T-helper 1 cell treated with Interleukin-12 subunit alpha and Interleukin-12 subunit beta and Interleukin-4 antibody, amounts not matched to agents 30 μg/mL and 1 μg/mL, for 36 hours (primary cell): ENCODE results near the gene SLC6A19.
"Not testable (repeated sequence)": the region's sequence is repeated elsewhere in the genome, so short reads cannot be mapped to it uniquely, and the experiment has no call there.

Source experiments
- H3K27ac Mint-ChIP-seq: one replicate; pipeline ENCODE4 v1.8.0; 2021; ENCODE audit warnings: mild to moderate bottlenecking, mixed read lengths
- H3K27me3 Mint-ChIP-seq: one replicate; pipeline ENCODE4 v1.8.0; 2021; ENCODE audit warnings: low read depth, mixed read lengths
- H3K36me3 Mint-ChIP-seq: one replicate; pipeline ENCODE4 v1.8.0; 2021; ENCODE audit warnings: low read depth, mixed read lengths
- H3K4me1 Mint-ChIP-seq: one replicate; pipeline ENCODE4 v1.8.0; 2021; ENCODE audit warnings: low read depth, mixed read lengths
- H3K4me3 Mint-ChIP-seq: one replicate; pipeline ENCODE4 v1.8.0; 2021; ENCODE audit warnings: mild to moderate bottlenecking, moderate library complexity, mixed read lengths
- H3K9me3 Mint-ChIP-seq: one replicate; pipeline ENCODE4 v1.8.0; 2021; ENCODE audit warnings: mixed read lengths

SLC6A19 gene

DNA sequence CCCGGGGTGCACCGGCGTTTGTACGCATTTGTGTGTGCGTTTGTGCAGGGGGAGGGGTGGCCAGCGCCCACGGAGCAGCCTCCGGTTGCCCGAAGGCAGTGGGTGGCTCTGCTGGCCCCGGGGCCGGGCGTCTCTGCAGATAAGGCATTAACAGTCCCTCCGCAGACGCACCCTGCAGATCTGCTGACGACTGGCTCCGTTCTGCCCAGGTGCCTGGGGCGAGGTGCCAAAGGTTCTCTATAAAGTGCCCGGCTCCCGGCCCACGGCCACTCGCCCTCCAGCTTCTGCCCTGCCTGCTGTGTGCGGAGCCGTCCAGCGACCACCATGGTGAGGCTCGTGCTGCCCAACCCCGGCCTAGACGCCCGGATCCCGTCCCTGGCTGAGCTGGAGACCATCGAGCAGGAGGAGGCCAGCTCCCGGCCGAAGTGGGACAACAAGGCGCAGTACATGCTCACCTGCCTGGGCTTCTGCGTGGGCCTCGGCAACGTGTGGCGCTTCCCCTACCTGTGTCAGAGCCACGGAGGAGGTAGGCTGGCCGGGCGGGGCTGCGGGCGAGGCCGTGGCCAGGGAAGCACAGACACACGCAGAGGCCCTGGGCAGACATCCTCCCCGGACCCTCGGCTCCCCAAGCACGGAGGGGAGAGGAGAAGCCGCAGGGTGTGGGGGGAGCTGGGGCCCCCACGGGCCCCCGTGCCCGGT is at the start of gene SLC6A19:
Gene SLC6A19 (plus strand): TSS at position 269 of the 699 bp plus-strand sequence. CDS start 56 bp downstream, at position 325.
- H3K36me3 Mint-ChIP-seq, result no peaks in the 10 kb centered on the region
- H3K9me3 Mint-ChIP-seq, result no peaks in the 10 kb centered on the region
- no peaks in the 10 kb centered on the region for H3K27me3 Mint-ChIP-seq
- no peaks in the 10 kb centered on the region for H3K4me1 Mint-ChIP-seq
- H3K27ac Mint-ChIP-seq, result no peak within 1 kb of the TSS
- H3K4me3 Mint-ChIP-seq, result no peak within 1 kb of the TSS

- H3K27ac Mint-ChIP-seq, result no peak overlapping the region
- no peaks in the 10 kb centered on the region for H3K9me3 Mint-ChIP-seq
- peaks cover 24% of the 10 kb centered on the region for H3K27me3 Mint-ChIP-seq
- no peaks in the 10 kb centered on the region for H3K4me1 Mint-ChIP-seq
- no peaks in the 10 kb centered on the region for H3K36me3 Mint-ChIP-seq
- H3K4me3 Mint-ChIP-seq, result no peak overlapping the region
Measured at GRCh38 chr5:1152156-1152555, 49.2 kb upstream of the SLC6A19 start.

DNA sequence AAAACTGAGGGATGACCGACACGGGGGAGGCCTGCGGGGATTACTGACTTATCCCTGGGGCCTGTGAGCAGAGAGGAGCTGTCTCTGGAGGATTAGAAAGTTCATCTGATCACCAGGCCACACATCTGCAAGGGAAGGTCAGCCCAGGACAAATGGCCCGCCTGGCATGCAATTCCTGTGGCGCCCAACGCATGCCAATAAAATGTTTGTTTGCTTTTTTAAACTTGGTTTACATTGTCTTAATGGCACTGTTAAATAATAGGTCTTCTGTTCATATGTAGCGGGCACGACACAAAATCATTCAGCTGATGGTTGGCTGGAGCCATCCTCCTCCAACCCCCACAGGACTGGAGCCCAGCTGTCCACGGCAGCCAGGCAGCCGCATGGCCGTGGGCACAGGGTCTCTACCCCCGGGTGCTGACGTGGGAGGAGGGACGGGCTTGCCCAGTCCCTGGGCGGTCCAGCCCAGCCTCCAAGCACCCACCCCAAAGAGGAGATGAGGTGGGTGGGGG is 48.6 kb upstream of the SLC6A19 start:
- Mint-ChIP-seq H3K36me3 (no peaks in the 10 kb centered on the region), H3K27ac (no peak overlapping the region), H3K4me3 (no peak overlapping the region), H3K27me3 (peaks cover 31% of the 10 kb centered on the region), H3K9me3 (no peaks in the 10 kb centered on the region), H3K4me1 (peaks cover 4% of the 10 kb centered on the region)

DNA sequence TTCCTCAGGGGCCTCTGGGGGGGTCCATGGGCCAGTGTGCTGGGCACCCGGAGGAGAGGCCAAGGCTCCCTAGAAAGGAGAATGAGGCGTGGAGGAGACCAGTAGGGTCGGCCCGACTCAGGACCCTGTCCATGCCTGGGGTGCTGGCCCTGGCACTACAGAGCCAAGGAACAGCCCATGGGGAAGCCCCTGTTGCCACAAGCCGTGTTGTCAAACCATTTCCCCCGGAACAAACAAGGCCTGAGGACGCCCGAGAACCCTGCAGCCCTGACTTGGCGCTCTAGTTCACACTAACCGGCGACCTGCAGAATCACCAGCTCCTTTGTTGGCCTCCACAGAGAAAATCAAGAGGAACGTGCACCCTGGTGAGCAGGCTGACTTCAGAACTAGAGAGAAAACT is 48.0 kb upstream of the SLC6A19 start:
- H3K4me1 Mint-ChIP-seq, result peaks cover 4% of the 10 kb centered on the region
- no peak overlapping the region for H3K4me3 Mint-ChIP-seq
- peaks cover 37% of the 10 kb centered on the region for H3K27me3 Mint-ChIP-seq
- H3K9me3 Mint-ChIP-seq, result no peaks in the 10 kb centered on the region
- H3K36me3 Mint-ChIP-seq, result no peaks in the 10 kb centered on the region
- H3K27ac Mint-ChIP-seq, result no peak overlapping the region

- Mint-ChIP-seq H3K4me1 (peaks cover 4% of the 10 kb centered on the region), H3K4me3 (no peak overlapping the region), H3K27ac (no peak overlapping the region), H3K9me3 (no peaks in the 10 kb centered on the region), H3K27me3 (peaks cover 40% of the 10 kb centered on the region), H3K36me3 (no peaks in the 10 kb centered on the region)
Measured at GRCh38 chr5:1155191-1156032, 46.0 kb upstream of the SLC6A19 start.

DNA sequence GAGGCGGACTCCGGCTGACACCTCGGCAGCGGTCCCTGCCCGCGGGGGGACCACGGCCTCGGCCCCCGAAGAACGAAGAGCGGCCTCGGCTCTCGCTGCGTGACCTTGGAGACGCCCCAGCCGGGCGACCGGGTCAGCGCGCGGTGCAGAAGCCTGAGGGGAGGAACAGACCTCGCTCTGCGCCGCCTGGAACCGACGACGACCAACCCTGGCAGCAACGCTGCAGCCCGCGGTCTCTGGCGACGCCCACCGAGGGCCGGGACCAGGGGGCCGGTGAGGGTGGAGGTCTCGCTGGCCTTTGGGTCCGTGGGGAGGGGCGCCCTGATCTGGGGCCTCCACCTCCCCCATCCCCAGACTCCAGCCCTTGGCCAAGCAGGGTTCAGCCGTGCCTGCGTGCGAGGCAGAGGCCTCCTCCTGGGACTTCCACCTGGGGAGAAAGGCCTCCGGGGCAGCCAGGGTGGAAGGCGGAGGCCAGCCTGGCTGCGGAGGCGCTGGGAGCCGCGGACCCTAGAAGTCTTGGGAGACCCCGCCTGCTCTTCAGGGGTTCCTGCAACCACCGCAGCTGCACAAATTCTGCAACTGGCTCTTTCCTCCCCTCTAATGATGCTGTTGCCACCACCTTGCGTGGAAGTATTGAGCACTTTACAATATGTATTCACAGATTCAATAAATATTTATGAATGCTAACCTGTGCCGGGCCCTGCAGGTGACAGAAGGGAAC is 45.2 kb upstream of the SLC6A19 start:
- peaks cover 4% of the 10 kb centered on the region for H3K4me1 Mint-ChIP-seq
- H3K36me3 Mint-ChIP-seq, result no peaks in the 10 kb centered on the region
- no peak overlapping the region for H3K4me3 Mint-ChIP-seq
- H3K9me3 Mint-ChIP-seq, result no peaks in the 10 kb centered on the region
- H3K27me3 Mint-ChIP-seq, result peaks cover 38% of the 10 kb centered on the region
- no peak overlapping the region for H3K27ac Mint-ChIP-seq

- peaks cover 4% of the 10 kb centered on the region for H3K4me1 Mint-ChIP-seq
- no peaks in the 10 kb centered on the region for H3K9me3 Mint-ChIP-seq
- H3K27ac Mint-ChIP-seq, result no peak overlapping the region
- H3K4me3 Mint-ChIP-seq, result no peak overlapping the region
- peaks cover 37% of the 10 kb centered on the region for H3K27me3 Mint-ChIP-seq
- H3K36me3 Mint-ChIP-seq, result no peaks in the 10 kb centered on the region
Measured at GRCh38 chr5:1156754-1157460, 44.5 kb upstream of the SLC6A19 start.

DNA sequence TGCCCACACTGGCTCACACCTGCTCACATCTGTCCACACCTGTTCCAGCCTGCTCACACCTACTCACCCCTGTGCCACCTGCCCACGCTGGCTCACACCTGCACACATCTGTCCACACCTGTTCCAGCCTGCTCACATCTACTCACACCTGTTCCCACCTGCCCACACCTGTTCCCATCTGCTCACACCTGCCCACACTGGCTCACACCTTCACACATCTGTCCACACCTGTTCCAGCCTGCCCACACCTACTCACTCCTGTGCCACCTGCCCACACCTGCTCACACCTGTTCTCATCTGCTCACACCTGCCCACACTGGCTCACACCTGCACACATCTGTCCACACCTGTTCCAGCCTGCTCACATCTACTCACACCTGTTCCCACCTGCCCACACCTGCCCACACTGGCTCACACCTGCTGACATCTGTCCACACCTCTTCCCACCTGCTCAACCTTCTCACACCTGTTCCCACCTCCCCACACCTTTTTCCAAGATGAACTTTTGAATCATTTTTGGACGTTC is 43.9 kb upstream of the SLC6A19 start:
- not testable (repeated sequence) for H3K36me3 Mint-ChIP-seq, H3K27ac Mint-ChIP-seq, H3K4me1 Mint-ChIP-seq, H3K9me3 Mint-ChIP-seq, H3K4me3 Mint-ChIP-seq
- peaks cover 37% of the 10 kb centered on the region for H3K27me3 Mint-ChIP-seq

- H3K27ac Mint-ChIP-seq, result no peak overlapping the region
- no peak overlapping the region for H3K4me3 Mint-ChIP-seq
Measured at GRCh38 chr5:1158647-1159340, 42.6 kb upstream of the SLC6A19 start.

GRCh38 chr5:1159341-1159675 is 42.1 kb upstream of the SLC6A19 start:
- H3K4me3 Mint-ChIP-seq, result no peak overlapping the region
- H3K27ac Mint-ChIP-seq, result no peak overlapping the region
- no peaks in the 10 kb centered on the region for H3K36me3 Mint-ChIP-seq
- no peaks in the 10 kb centered on the region for H3K9me3 Mint-ChIP-seq
- H3K27me3 Mint-ChIP-seq, result peaks cover 29% of the 10 kb centered on the region
- peaks cover 4% of the 10 kb centered on the region for H3K4me1 Mint-ChIP-seq

More at GRCh38 chr5:1158647-1159340, 42.6 kb upstream of the SLC6A19 start:
- Mint-ChIP-seq H3K9me3 (no peaks in the 10 kb centered on the region), H3K36me3 (no peaks in the 10 kb centered on the region), H3K4me1 (peaks cover 4% of the 10 kb centered on the region), H3K27me3 (peaks cover 33% of the 10 kb centered on the region)

DNA sequence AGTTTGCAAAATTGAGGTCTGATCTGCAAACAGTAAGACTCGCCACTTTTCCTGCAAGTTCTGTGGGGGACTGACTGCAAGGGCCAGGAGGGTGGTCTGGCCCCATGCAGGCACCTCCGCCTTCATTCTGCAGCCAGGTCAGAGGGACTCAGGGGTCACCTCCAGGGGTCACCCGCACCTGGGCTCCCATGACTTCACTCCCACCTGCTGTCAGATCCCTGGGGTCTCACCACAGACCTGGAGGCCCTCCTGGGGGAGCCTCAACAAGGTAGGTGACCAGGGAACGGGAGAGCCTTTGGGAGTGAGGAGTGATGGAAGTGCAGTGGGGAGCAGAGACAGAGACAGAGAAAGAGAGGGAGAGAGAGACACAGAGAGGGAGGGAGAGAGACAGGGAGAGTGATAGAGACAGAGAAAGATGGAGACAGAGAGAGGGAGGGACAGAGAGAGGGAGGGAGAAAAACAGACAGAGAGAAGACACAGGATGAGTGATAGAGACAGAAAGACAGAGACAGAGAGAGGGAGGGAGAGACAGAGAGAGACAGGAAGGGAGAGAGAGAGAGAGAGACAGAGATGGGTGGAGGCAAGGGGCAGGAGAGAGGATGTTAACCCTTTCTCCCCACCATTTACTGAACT is 41.5 kb upstream of the SLC6A19 start:
- no peak overlapping the region for H3K27ac Mint-ChIP-seq
- H3K4me3 Mint-ChIP-seq, result no peak overlapping the region
- no peaks in the 10 kb centered on the region for H3K9me3 Mint-ChIP-seq
- no peaks in the 10 kb centered on the region for H3K36me3 Mint-ChIP-seq
- peaks cover 4% of the 10 kb centered on the region for H3K4me1 Mint-ChIP-seq
- peaks cover 31% of the 10 kb centered on the region for H3K27me3 Mint-ChIP-seq

- Mint-ChIP-seq H3K27ac (no peak overlapping the region), H3K27me3 (peaks cover 36% of the 10 kb centered on the region), H3K9me3 (no peaks in the 10 kb centered on the region), H3K4me3 (no peak overlapping the region), H3K4me1 (peaks cover 4% of the 10 kb centered on the region), H3K36me3 (no peaks in the 10 kb centered on the region)
Measured at GRCh38 chr5:1161108-1161832, 40.1 kb upstream of the SLC6A19 start.

- Mint-ChIP-seq H3K27me3 (peaks cover 36% of the 10 kb centered on the region), H3K36me3 (no peaks in the 10 kb centered on the region), H3K27ac (no peak overlapping the region), H3K9me3 (no peaks in the 10 kb centered on the region), H3K4me1 (peaks cover 4% of the 10 kb centered on the region), H3K4me3 (no peak overlapping the region)
Measured at GRCh38 chr5:1161833-1162229, 39.6 kb upstream of the SLC6A19 start.
